Neural cell (in vitro differentiated cells): Measurements from ENCODE around the gene STAP2. TPM values are rescaled to one million over a fixed set of nuclear protein-coding genes. Genes with fewer than 3 reads are reported as not detected.

Experiments
- H2AFZ ChIP-seq: fragments of 200-600, 300-800 bp; sonication (generic), shearing (Covaris generic); 2 replicates; pipeline ENCODE4 v1.6.0; 2014; ENCODE audit warnings: low read depth, mild to moderate bottlenecking, antibody characterized with exemption, low read length, moderate library complexity
- H3F3A ChIP-seq: fragments of 200-600 bp; shearing (Covaris generic); 2 replicates; pipeline ENCODE4 v1.6.1; 2016; ENCODE audit warnings: mild to moderate bottlenecking, moderate library complexity, mixed read lengths, antibody characterized with exemption, low read length; ENCODE audit not compliant: insufficient read depth, poor library complexity, severe bottlenecking
- H3K27ac ChIP-seq: fragments of 200-600, 300-800 bp; sonication (generic), shearing (Covaris generic); 2 replicates; pipeline ENCODE4 v1.5.1; 2014; ENCODE audit warnings: mild to moderate bottlenecking, low read length, moderate library complexity
- H3K27me3 ChIP-seq: fragments of 300-800, 200-600 bp; sonication (generic), shearing (Covaris generic); 2 replicates; pipeline ENCODE4 v1.6.0; 2014; ENCODE audit warnings: mild to moderate bottlenecking, low read depth, low read length, moderate library complexity; ENCODE audit not compliant: insufficient read depth
- H3K36me3 ChIP-seq: fragments of 300-800, 200-600 bp; sonication (generic), shearing (Covaris generic); 2 replicates; pipeline ENCODE4 v1.5.1; 2014; ENCODE audit warnings: mild to moderate bottlenecking, antibody characterized with exemption, low read length, moderate library complexity; ENCODE audit not compliant: insufficient read depth
- H3K4me2 ChIP-seq: fragments of 300-800, 200-600 bp; sonication (generic), shearing (Covaris generic); 2 replicates; pipeline ENCODE4 v1.6.0; 2014; ENCODE audit warnings: mild to moderate bottlenecking, low read length
- H3K4me3 ChIP-seq: fragments of 300-800, 200-600 bp; sonication (generic), shearing (Covaris generic); 2 replicates; pipeline ENCODE4 v1.5.1; 2014; ENCODE audit warnings: mild to moderate bottlenecking, low read length, moderate library complexity
- H3K79me2 ChIP-seq: fragments of 200-600 bp; shearing (Covaris generic); replicated peaks from 2 replicates; pipeline ENCODE4 v1.6.0; 2014; ENCODE audit warnings: mild to moderate bottlenecking, low read length, moderate library complexity; ENCODE audit not compliant: insufficient read depth
- H3K9ac ChIP-seq: fragments of 300-800, 200-600 bp; sonication (generic), shearing (Covaris generic); 2 replicates; pipeline ENCODE4 v1.6.1; 2016; ENCODE audit warnings: mild to moderate bottlenecking, low read length, mixed read lengths
- H3K9me2 ChIP-seq: fragments of 200-600 bp; shearing (Covaris generic); 2 replicates; pipeline ENCODE4 v1.6.1; 2016; ENCODE audit warnings: mild to moderate bottlenecking, low read length, mixed read lengths; ENCODE audit not compliant: insufficient read depth
- H3K9me3 ChIP-seq: fragments of 200-600, 300-800 bp; sonication (generic), shearing (Covaris generic); 2 replicates; pipeline ENCODE4 v1.6.1; 2016; ENCODE audit warnings: mild to moderate bottlenecking, mixed run types, low read length, moderate library complexity, mixed read lengths
- H4K20me1 ChIP-seq: fragments of 200-600 bp; shearing (Covaris generic); 2 replicates; pipeline ENCODE4 v1.6.1; 2016; ENCODE audit warnings: mild to moderate bottlenecking, mixed run types; ENCODE audit not compliant: insufficient read depth
- CTCF ChIP-seq: fragments of 450-650 bp; IDR thresholded peaks from 2 replicates; pipeline ENCODE4 v1.5.1; 2014; ENCODE audit warnings: antibody characterized with exemption, mild to moderate bottlenecking, moderate library complexity; ENCODE audit not compliant: poor library complexity, severe bottlenecking
- EP300 ChIP-seq: fragments of 450-650 bp; conservative IDR thresholded peaks from 2 replicates; pipeline ENCODE4 v1.6.1; 2014; ENCODE audit warnings: antibody characterized with exemption, mild to moderate bottlenecking, moderate library complexity; ENCODE audit not compliant: poor library complexity, severe bottlenecking
- EZH2 ChIP-seq: fragments of 200-600, 300-800 bp; shearing (Covaris generic), sonication (generic); IDR thresholded peaks from 2 replicates; pipeline ENCODE4 v1.6.1; 2014; ENCODE audit warnings: antibody characterized with exemption, low read length, borderline replicate concordance, mild to moderate bottlenecking; ENCODE audit not compliant: insufficient read depth, poor library complexity, severe bottlenecking
- MXI1 ChIP-seq: fragments of 450-650 bp; conservative IDR thresholded peaks from 2 replicates; pipeline ENCODE4 v1.6.1; 2014; ENCODE audit warnings: antibody characterized with exemption, mild to moderate bottlenecking; ENCODE audit not compliant: poor library complexity, severe bottlenecking
- POLR2AphosphoS5 ChIP-seq: IDR thresholded peaks from 2 replicates; pipeline ENCODE4 v1.6.1; 2012
- REST ChIP-seq: IDR thresholded peaks from 2 replicates; pipeline ENCODE4 v1.6.1; 2012; ENCODE audit warnings: borderline replicate concordance
- SMC3 ChIP-seq: fragments of 450-650 bp; conservative IDR thresholded peaks from 2 replicates; pipeline ENCODE4 v1.6.1; 2014; ENCODE audit warnings: antibody characterized with exemption, mild to moderate bottlenecking, moderate library complexity; ENCODE audit not compliant: poor library complexity
- TAF1 ChIP-seq: IDR thresholded peaks from 2 replicates; pipeline ENCODE4 v1.6.1; 2012; ENCODE audit warnings: low read depth
- polyA plus RNA-seq: library from polyadenylated mRNA; depleted of rRNA; stranded (reverse); fragments of >200 nt; gene quantifications from 2 replicates; pipeline ENCODE4 v1.2.3, GENCODE V29; 2014

Gene STAP2
- polyA plus RNA-seq, 1 donor from 2014 or later: 0.16 TPM

- no peaks in the 10 kb centered on the region for H3K27me3 ChIP-seq
- H3K9ac ChIP-seq: peak within 1 kb of the TSS; percentile 92
- H2AFZ ChIP-seq: peak within 1 kb of the TSS; percentile 45
Observed at GRCh38 chr19:4278419-4279266, 60.0 kb downstream of the STAP2 start, which contains the start of gene SHD. Gene SHD (plus strand): TSS chr19:4279266. CDS start chr19:4280064, 798 bp downstream.

More at GRCh38 chr19:4278419-4279266, 60.0 kb downstream of the STAP2 start, which contains the start of gene SHD:
- TF ChIP-seq CTCF: no peak
- TF ChIP-seq TAF1: no peak
- no peak for TF ChIP-seq POLR2AphosphoS5
- TF ChIP-seq EP300: no peak
- TF ChIP-seq SMC3: no peak
- TF ChIP-seq REST: no peak
- TF ChIP-seq MXI1: no peak
- no peak for TF ChIP-seq EZH2
- Histone ChIP-seq H3K79me2 (peaks cover 9% of the 10 kb centered on the region), H3K9me3 (no peaks in the 10 kb centered on the region), H3K27ac (peak within 1 kb of the TSS; percentile 86), H3K36me3 (no peaks in the 10 kb centered on the region), H3K4me2 (peak within 1 kb of the TSS; percentile 97), H3K4me3 (peak within 1 kb of the TSS; percentile 89), H4K20me1 (no peaks in the 10 kb centered on the region), H3F3A (no peaks in the 10 kb centered on the region), H3K9me2 (no peaks in the 10 kb centered on the region)
